GM19351 (cell line): ENCODE data around the gene CSF3R.
"Not testable (repeated sequence)": the region's sequence is repeated elsewhere in the genome, so short reads cannot be mapped to it uniquely, and the experiment has no call there.

Experiments
- ATAC-seq: cut with Tn5 transposase; IDR thresholded peaks from one replicate; pipeline ENCODE4 v1.9.1; 2021; ENCODE audit warnings: mild to moderate bottlenecking, moderate library complexity; ENCODE audit not compliant: unreplicated experiment

Gene CSF3R

GRCh38 chr1:36513676-36514473, 31.2 kb upstream of the CSF3R start:
- ATAC-seq: no peak

- ATAC-seq: no peak
Measured at GRCh38 chr1:36512842-36513241, 30.1 kb upstream of the CSF3R start.

- no peak for ATAC-seq
Measured at GRCh38 chr1:36511804-36512798, 29.4 kb upstream of the CSF3R start.

GRCh38 chr1:36511220-36511619, 28.5 kb upstream of the CSF3R start:
- ATAC-seq: not testable (repeated sequence)

GRCh38 chr1:36510418-36510817, 27.7 kb upstream of the CSF3R start:
- no peak for ATAC-seq

GRCh38 chr1:36508257-36508656, 25.5 kb upstream of the CSF3R start:
- ATAC-seq: no peak

GRCh38 chr1:36506276-36506920, 23.7 kb upstream of the CSF3R start:
- no peak for ATAC-seq

- no peak for ATAC-seq
Measured at GRCh38 chr1:36503733-36504132, 21.0 kb upstream of the CSF3R start.

GRCh38 chr1:36503159-36503558, 20.4 kb upstream of the CSF3R start:
- no peak for ATAC-seq

- ATAC-seq: no peak
Measured at GRCh38 chr1:36502616-36503015, 19.9 kb upstream of the CSF3R start.

- not testable (repeated sequence) for ATAC-seq
Measured at GRCh38 chr1:36501911-36502310, 19.2 kb upstream of the CSF3R start.

GRCh38 chr1:36497207-36497606, 14.5 kb upstream of the CSF3R start:
- no peak for ATAC-seq

GRCh38 chr1:36494971-36495370, 12.3 kb upstream of the CSF3R start:
- no peak for ATAC-seq

- no peak for ATAC-seq
Measured at GRCh38 chr1:36493524-36493923, 10.8 kb upstream of the CSF3R start.

GRCh38 chr1:36492491-36492890, 9.8 kb upstream of the CSF3R start:
- ATAC-seq: no peak

- not testable (repeated sequence) for ATAC-seq
Measured at GRCh38 chr1:36489258-36490051, 6.7 kb upstream of the CSF3R start.

- ATAC-seq: no peak
Measured at GRCh38 chr1:36487906-36488305, 5.2 kb upstream of the CSF3R start.

- ATAC-seq: not testable (repeated sequence)
Measured at GRCh38 chr1:36487336-36487725, 4.6 kb upstream of the CSF3R start.

GRCh38 chr1:36486439-36487335, 4.0 kb upstream of the CSF3R start:
- ATAC-seq: no peak

GRCh38 chr1:36486093-36486438, 3.4 kb upstream of the CSF3R start:
- ATAC-seq: no peak
